ENCODE results near the gene MAS1L.

The MAS1L gene

GRCh38 chr6:29487660-29488059 is at the start of gene MAS1L:
MAS1L (minus strand) TSS chr6:29487956; CDS start chr6:29487902, 54 bp downstream.
- no peak within 1 kb of the TSS for H3K4me3 ChIP-seq (ENCODE audit: low read depth, low read length)

- no peak overlapping the region for H3K4me3 ChIP-seq (ENCODE audit: low read depth, low read length)
Observed at GRCh38 chr6:29532320-29532951, 44.7 kb upstream of the MAS1L start.

- H3K4me3 ChIP-seq (ENCODE audit: low read depth, low read length) = no peak overlapping the region
Observed at GRCh38 chr6:29531668-29532067, 43.9 kb upstream of the MAS1L start.

- no peak overlapping the region for H3K4me3 ChIP-seq (ENCODE audit: low read depth, low read length)
Observed at GRCh38 chr6:29530671-29531310, 43.0 kb upstream of the MAS1L start.

- no peak overlapping the region for H3K4me3 ChIP-seq (ENCODE audit: low read depth, low read length)
Observed at GRCh38 chr6:29529956-29530355, 42.2 kb upstream of the MAS1L start.

GRCh38 chr6:29528988-29529560 is 41.3 kb upstream of the MAS1L start:
- H3K4me3 ChIP-seq (ENCODE audit: low read depth, low read length) = no peak overlapping the region

- H3K4me3 ChIP-seq (ENCODE audit: low read depth, low read length) = no peak overlapping the region
Observed at GRCh38 chr6:29528300-29528931, 40.7 kb upstream of the MAS1L start.

GRCh38 chr6:29527564-29527963 is 39.8 kb upstream of the MAS1L start:
- no peak overlapping the region for H3K4me3 ChIP-seq (ENCODE audit: low read depth, low read length)

GRCh38 chr6:29527126-29527525 is 39.4 kb upstream of the MAS1L start:
- no peak overlapping the region for H3K4me3 ChIP-seq (ENCODE audit: low read depth, low read length)

GRCh38 chr6:29525311-29525639 is 37.5 kb upstream of the MAS1L start:
- no peak overlapping the region for H3K4me3 ChIP-seq (ENCODE audit: low read depth, low read length)

GRCh38 chr6:29524444-29525310 is 36.9 kb upstream of the MAS1L start:
- H3K4me3 ChIP-seq (ENCODE audit: low read depth, low read length) = no peak overlapping the region

- no peak overlapping the region for H3K4me3 ChIP-seq (ENCODE audit: low read depth, low read length)
Observed at GRCh38 chr6:29524044-29524443, 36.3 kb upstream of the MAS1L start.

- no peak overlapping the region for H3K4me3 ChIP-seq (ENCODE audit: low read depth, low read length)
Observed at GRCh38 chr6:29522227-29522626, 34.5 kb upstream of the MAS1L start.

- H3K4me3 ChIP-seq (ENCODE audit: low read depth, low read length) = no peak overlapping the region
Observed at GRCh38 chr6:29521006-29521680, 33.4 kb upstream of the MAS1L start.

GRCh38 chr6:29520232-29520631 is 32.5 kb upstream of the MAS1L start:
- H3K4me3 ChIP-seq (ENCODE audit: low read depth, low read length) = no peak overlapping the region

- no peak overlapping the region for H3K4me3 ChIP-seq (ENCODE audit: low read depth, low read length)
Observed at GRCh38 chr6:29519291-29520010, 31.7 kb upstream of the MAS1L start.

GRCh38 chr6:29517728-29518440 is 30.1 kb upstream of the MAS1L start:
- no peak overlapping the region for H3K4me3 ChIP-seq (ENCODE audit: low read depth, low read length)

GRCh38 chr6:29517245-29517644 is 29.5 kb upstream of the MAS1L start:
- no peak overlapping the region for H3K4me3 ChIP-seq (ENCODE audit: low read depth, low read length)

- no peak overlapping the region for H3K4me3 ChIP-seq (ENCODE audit: low read depth, low read length)
Observed at GRCh38 chr6:29516108-29516507, 28.4 kb upstream of the MAS1L start.
